ENCODE data around the gene TMEM156. TPM values are rescaled to one million over a fixed set of nuclear protein-coding genes. Genes with fewer than 3 reads are reported as not detected.

TMEM156 gene
- polyA plus RNA-seq, 1 donor (not counting 4 experiments of a cell fraction or from before 2014, with no cell fraction given): 0.68 TPM

GRCh38 chr4:39021631-39022030, 10.6 kb downstream of the TMEM156 start:
- no peak overlapping the region for H3K4me3 ChIP-seq (ENCODE audit: control insufficient read depth in 2 of 3, extremely low read depth in 1 of 3, insufficient read depth in 2 of 3, low read depth in 1 of 3, low read length in 3 of 3)
- no peaks in the 10 kb centered on the region for H3K27me3 ChIP-seq (ENCODE audit: control insufficient read depth, extremely low read depth, insufficient read depth, low read length)
- dilution Hi-C loops (cut with MboI; ENCODE audit: extremely low pct_ligation_motif_present, low sequenced_read_pairs): no loop called here
- H2AFZ ChIP-seq (ENCODE audit: control insufficient read depth, low read length): no peak overlapping the region
- no peaks in the 10 kb centered on the region for H3K36me3 ChIP-seq (ENCODE audit: control insufficient read depth in 2 of 2, extremely low read depth in 1 of 2, insufficient read depth in 2 of 2, low read length in 2 of 2)
- no peaks in the 10 kb centered on the region for H3K79me2 ChIP-seq (ENCODE audit: control insufficient read depth, insufficient read depth, low read length)
- DNase-seq (ENCODE audit: low read depth, low spot score) (no peak), FAIRE-seq (no peak)
- no peak overlapping the region for H3K4me2 ChIP-seq (ENCODE audit: control insufficient read depth, extremely low read depth, insufficient read depth, low read depth, low read length)
- TF ChIP-seq CTCF (optimal IDR thresholded peaks at IDR 0.05 in 1 of 3, IDR thresholded peaks at IDR 0.05 in 1 of 3, conservative IDR thresholded peaks at IDR 0.05 in 1 of 3; ENCODE audit: extremely low read depth in 1 of 3, insufficient read depth in 2 of 3, low read length in 3 of 3): no peak
- H3K9me1 ChIP-seq (ENCODE audit: control insufficient read depth, extremely low read depth, insufficient read depth, low read length): no peaks in the 10 kb centered on the region
- no peaks in the 10 kb centered on the region for H3K4me1 ChIP-seq (ENCODE audit: control insufficient read depth, extremely low read depth, insufficient read depth, low read length)
- H3K9ac ChIP-seq (ENCODE audit: control insufficient read depth, extremely low read depth, insufficient read depth, low read length): no peak overlapping the region
- H3K9me3 ChIP-seq (ENCODE audit: control insufficient read depth, low read depth, low read length): no peaks in the 10 kb centered on the region
- no peaks in the 10 kb centered on the region for H4K20me1 ChIP-seq (ENCODE audit: control insufficient read depth, extremely low read depth, insufficient read depth, low read length)
- no peak overlapping the region for H3K27ac ChIP-seq (ENCODE audit: control insufficient read depth, insufficient read depth, low read length)

- H3K9ac ChIP-seq (ENCODE audit: control insufficient read depth, extremely low read depth, insufficient read depth, low read length): no peak overlapping the region
- dilution Hi-C loops (cut with MboI; ENCODE audit: extremely low pct_ligation_motif_present, low sequenced_read_pairs): no loop called here
These were observed 12.1 kb downstream of the TMEM156 start for GRCh38 chr4:39020130-39020529.

More at GRCh38 chr4:39020130-39020529, 12.1 kb downstream of the TMEM156 start:
- DNase-seq (ENCODE audit: low read depth, low spot score) (no peak), FAIRE-seq (no peak)
- no peaks in the 10 kb centered on the region for H3K9me3 ChIP-seq (ENCODE audit: control insufficient read depth, low read depth, low read length)
- no peak overlapping the region for H3K27ac ChIP-seq (ENCODE audit: control insufficient read depth, insufficient read depth, low read length)
- no peaks in the 10 kb centered on the region for H3K36me3 ChIP-seq (ENCODE audit: control insufficient read depth in 2 of 2, extremely low read depth in 1 of 2, insufficient read depth in 2 of 2, low read length in 2 of 2)
- H3K9me1 ChIP-seq (ENCODE audit: control insufficient read depth, extremely low read depth, insufficient read depth, low read length): no peaks in the 10 kb centered on the region
- H3K4me2 ChIP-seq (ENCODE audit: control insufficient read depth, extremely low read depth, insufficient read depth, low read depth, low read length): no peak overlapping the region
- no peak overlapping the region for H2AFZ ChIP-seq (ENCODE audit: control insufficient read depth, low read length)
- H3K79me2 ChIP-seq (ENCODE audit: control insufficient read depth, insufficient read depth, low read length): no peaks in the 10 kb centered on the region
- H3K4me1 ChIP-seq (ENCODE audit: control insufficient read depth, extremely low read depth, insufficient read depth, low read length): no peaks in the 10 kb centered on the region
- H3K4me3 ChIP-seq (ENCODE audit: control insufficient read depth in 2 of 3, extremely low read depth in 1 of 3, insufficient read depth in 2 of 3, low read depth in 1 of 3, low read length in 3 of 3): no peak overlapping the region
- no peaks in the 10 kb centered on the region for H4K20me1 ChIP-seq (ENCODE audit: control insufficient read depth, extremely low read depth, insufficient read depth, low read length)
- TF ChIP-seq CTCF (optimal IDR thresholded peaks at IDR 0.05 in 1 of 3, IDR thresholded peaks at IDR 0.05 in 1 of 3, conservative IDR thresholded peaks at IDR 0.05 in 1 of 3; ENCODE audit: extremely low read depth in 1 of 3, insufficient read depth in 2 of 3, low read length in 3 of 3): no peak
- TF ChIP-seq EZH2 (IDR thresholded peaks at IDR 0.05; ENCODE audit: low read length): no peak
- no peaks in the 10 kb centered on the region for H3K27me3 ChIP-seq (ENCODE audit: control insufficient read depth, extremely low read depth, insufficient read depth, low read length)

Data from keratinocyte (primary cell).